ENCODE results near the gene RPL41. TPM values are rescaled to one million over a fixed set of nuclear protein-coding genes. Genes with fewer than 3 reads are reported as not detected.
A peak's percentile ranks its signal among the peaks of the same experiment; 100 is the strongest.

The RPL41 gene
- total RNA-seq, 1 donor from 2014 or later, result 3,805 TPM

DNA sequence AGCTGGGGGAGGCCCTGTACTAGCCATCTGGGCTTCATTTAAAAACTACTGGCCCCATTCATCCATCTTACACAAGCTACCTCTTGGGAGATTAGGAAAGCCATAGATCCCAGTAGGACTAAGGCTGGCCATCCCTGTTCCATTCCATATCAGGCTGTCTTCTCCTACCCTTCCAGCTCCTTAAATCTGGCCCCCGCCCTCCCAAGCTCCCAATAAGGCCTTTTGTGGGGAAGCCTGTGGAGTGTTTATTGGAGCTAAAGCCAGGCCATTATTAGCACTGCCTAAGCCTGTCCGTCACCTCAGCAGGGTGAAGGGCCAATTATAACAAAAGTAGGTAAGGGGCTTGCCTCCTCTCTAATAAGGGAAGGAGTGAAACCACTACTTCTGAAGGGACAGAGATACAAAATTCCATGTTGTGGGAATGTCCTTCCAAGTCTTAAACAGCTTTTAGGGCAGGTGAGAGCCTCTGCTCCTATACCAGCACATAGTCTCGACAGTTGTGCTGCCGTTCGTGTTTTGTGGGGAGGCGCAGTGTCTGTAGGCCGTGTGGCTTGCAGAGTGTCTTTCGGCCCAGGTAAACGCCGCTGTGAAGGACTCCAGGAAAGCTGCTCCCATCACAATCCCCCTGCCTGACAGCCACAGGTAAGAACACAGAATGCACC is 45.4 kb downstream of the RPL41 start:
- peak overlapping the region; percentile 87 for H3K27ac Mint-ChIP-seq
- Histone ChIP-seq H3K9ac (no peak overlapping the region), H3K9me3 (ENCODE audit: low read depth) (no peaks in the 10 kb centered on the region), H3K36me3 (peaks cover 4% of the 10 kb centered on the region), H3K4me3 (peak overlapping the region; percentile 18), H3K4me2 (peak overlapping the region; percentile 90), H3K4me1 (peaks cover 49% of the 10 kb centered on the region), H3K79me2 (ENCODE audit: low read depth) (peaks cover 30% of the 10 kb centered on the region), H3K27me3 (no peaks in the 10 kb centered on the region), H4K20me1 (ENCODE audit: low read depth) (peaks cover 68% of the 10 kb centered on the region), H3K27ac (peak overlapping the region; percentile 77), H2AFZ (replicated peaks) (no peak overlapping the region), H3F3A (ENCODE audit: low read depth) (peaks cover 85% of the 10 kb centered on the region)
- H3K9me3 Mint-ChIP-seq, result no peaks in the 10 kb centered on the region
- H3K27me3 Mint-ChIP-seq (ENCODE audit: insufficient read depth, low read depth), result peaks cover 30% of the 10 kb centered on the region
- H3K36me3 Mint-ChIP-seq, result peaks cover 56% of the 10 kb centered on the region
- peaks cover 60% of the 10 kb centered on the region for H3K4me1 Mint-ChIP-seq
- H3K4me3 Mint-ChIP-seq, result peak overlapping the region; percentile 99
- peak; percentile 68 for DNase-seq (ENCODE audit: low spot score)
- TF ChIP-seq EZH2 (IDR thresholded peaks at IDR 0.05) (no peak), EZH2phosphoT487 (IDR thresholded peaks at IDR 0.05) (no peak)

DNA sequence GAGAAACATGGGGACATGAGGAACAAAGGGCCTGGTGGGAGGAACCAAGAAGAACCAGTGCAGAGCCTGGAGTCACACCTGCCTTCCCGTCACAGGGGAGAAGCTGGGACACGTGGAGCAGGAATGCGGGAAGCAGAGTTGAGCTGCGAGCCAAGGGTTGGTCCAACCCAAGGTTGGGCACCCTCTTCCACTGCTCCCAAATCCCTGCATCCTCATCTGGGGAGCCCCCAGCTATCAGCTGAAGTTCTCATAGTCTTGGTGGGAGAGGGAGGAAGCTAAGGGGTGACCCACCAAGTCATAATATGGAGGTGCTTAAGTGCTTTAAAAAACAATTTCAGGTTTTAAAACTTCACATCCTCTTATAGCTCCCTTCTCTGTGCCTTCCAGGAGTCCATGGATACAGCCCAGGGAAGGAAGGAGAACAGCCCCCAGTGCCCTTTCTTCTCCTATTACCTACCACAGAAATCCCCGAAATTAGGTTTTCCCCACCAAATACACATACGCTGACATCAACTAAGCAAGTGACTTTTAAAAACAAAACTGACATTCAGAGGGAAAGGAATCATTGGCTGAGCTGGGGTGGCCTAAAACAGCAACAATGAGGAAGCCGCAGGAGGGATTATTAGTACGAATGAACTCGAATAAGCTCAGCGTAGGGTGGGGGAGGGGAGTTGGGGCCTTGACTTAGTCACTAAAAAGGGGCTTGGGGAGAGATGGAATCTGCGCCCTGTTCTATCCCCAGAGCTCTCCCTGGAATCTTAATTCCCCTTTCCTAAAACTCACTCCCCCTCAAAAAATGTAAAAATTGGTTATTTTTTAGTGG is 46.2 kb downstream of the RPL41 start:
- no peaks in the 10 kb centered on the region for H3K9me3 ChIP-seq (ENCODE audit: low read depth)
- Mint-ChIP-seq H3K36me3 (peaks cover 58% of the 10 kb centered on the region), H3K9me3 (no peaks in the 10 kb centered on the region), H3K4me3 (peak overlapping the region; percentile 60), H3K27me3 (ENCODE audit: insufficient read depth, low read depth) (peaks cover 26% of the 10 kb centered on the region), H3K27ac (peak overlapping the region; percentile 46), H3K4me1 (peaks cover 52% of the 10 kb centered on the region)
- H3K27me3 ChIP-seq, result no peaks in the 10 kb centered on the region
- TF ChIP-seq, protein P1, sequence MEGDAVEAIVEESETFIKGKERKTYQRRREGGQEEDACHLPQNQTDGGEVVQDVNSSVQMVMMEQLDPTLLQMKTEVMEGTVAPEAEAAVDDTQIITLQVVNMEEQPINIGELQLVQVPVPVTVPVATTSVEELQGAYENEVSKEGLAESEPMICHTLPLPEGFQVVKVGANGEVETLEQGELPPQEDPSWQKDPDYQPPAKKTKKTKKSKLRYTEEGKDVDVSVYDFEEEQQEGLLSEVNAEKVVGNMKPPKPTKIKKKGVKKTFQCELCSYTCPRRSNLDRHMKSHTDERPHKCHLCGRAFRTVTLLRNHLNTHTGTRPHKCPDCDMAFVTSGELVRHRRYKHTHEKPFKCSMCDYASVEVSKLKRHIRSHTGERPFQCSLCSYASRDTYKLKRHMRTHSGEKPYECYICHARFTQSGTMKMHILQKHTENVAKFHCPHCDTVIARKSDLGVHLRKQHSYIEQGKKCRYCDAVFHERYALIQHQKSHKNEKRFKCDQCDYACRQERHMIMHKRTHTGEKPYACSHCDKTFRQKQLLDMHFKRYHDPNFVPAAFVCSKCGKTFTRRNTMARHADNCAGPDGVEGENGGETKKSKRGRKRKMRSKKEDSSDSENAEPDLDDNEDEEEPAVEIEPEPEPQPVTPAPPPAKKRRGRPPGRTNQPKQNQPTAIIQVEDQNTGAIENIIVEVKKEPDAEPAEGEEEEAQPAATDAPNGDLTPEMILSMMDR (IDR thresholded peaks at IDR 0.05), result no peak
- TF ChIP-seq EZH2 (IDR thresholded peaks at IDR 0.05) (no peak), EZH2phosphoT487 (IDR thresholded peaks at IDR 0.05) (no peak)
- peak; percentile 29 for DNase-seq (ENCODE audit: low spot score)
- no peak overlapping the region for H2AFZ ChIP-seq (replicated peaks)
- H3K4me1 ChIP-seq, result peaks cover 45% of the 10 kb centered on the region
- H3K9ac ChIP-seq, result no peak overlapping the region
- peaks cover 68% of the 10 kb centered on the region for H4K20me1 ChIP-seq (ENCODE audit: low read depth)
- no peak overlapping the region for H3K4me3 ChIP-seq
- H3K27ac ChIP-seq, result peak overlapping the region; percentile 77
- peaks cover 80% of the 10 kb centered on the region for H3F3A ChIP-seq (ENCODE audit: low read depth)
- peaks cover 4% of the 10 kb centered on the region for H3K36me3 ChIP-seq
- peaks cover 30% of the 10 kb centered on the region for H3K79me2 ChIP-seq (ENCODE audit: low read depth)
- H3K4me2 ChIP-seq, result peak overlapping the region; percentile 90

GRCh38 chr12:56163533-56164344 is 47.3 kb downstream of the RPL41 start:
- Mint-ChIP-seq H3K9me3 (no peaks in the 10 kb centered on the region), H3K4me3 (peak overlapping the region; percentile 41), H3K4me1 (peaks cover 51% of the 10 kb centered on the region), H3K27me3 (ENCODE audit: insufficient read depth, low read depth) (peaks cover 20% of the 10 kb centered on the region), H3K27ac (no peak overlapping the region), H3K36me3 (peaks cover 63% of the 10 kb centered on the region)
- no peaks in the 10 kb centered on the region for H3K9me3 ChIP-seq (ENCODE audit: low read depth)
- H3K79me2 ChIP-seq (ENCODE audit: low read depth), result peaks cover 24% of the 10 kb centered on the region
- H3K27ac ChIP-seq, result peak overlapping the region; percentile 20
- H3K4me2 ChIP-seq, result peak overlapping the region; percentile 90
- H3K27me3 ChIP-seq, result no peaks in the 10 kb centered on the region
- peaks cover 45% of the 10 kb centered on the region for H3K4me1 ChIP-seq
- peaks cover 4% of the 10 kb centered on the region for H3K36me3 ChIP-seq
- no peak overlapping the region for H2AFZ ChIP-seq (replicated peaks)
- no peak for DNase-seq (ENCODE audit: low spot score)
- TF ChIP-seq, protein P1 (IDR thresholded peaks at IDR 0.05), result no peak
- TF ChIP-seq EZH2phosphoT487 (IDR thresholded peaks at IDR 0.05), result no peak
- no peak for TF ChIP-seq EZH2 (IDR thresholded peaks at IDR 0.05)
- no peak overlapping the region for H3K9ac ChIP-seq
- no peak overlapping the region for H3K4me3 ChIP-seq
- peaks cover 65% of the 10 kb centered on the region for H4K20me1 ChIP-seq (ENCODE audit: low read depth)
- peaks cover 72% of the 10 kb centered on the region for H3F3A ChIP-seq (ENCODE audit: low read depth)

All from neural progenitor cell (in vitro differentiated cells).